SHP77 (cell line): Measurements from ENCODE around the gene HSD17B10.
A peak's percentile ranks its signal among the peaks of the same experiment; 100 is the strongest.
"Not testable (repeated sequence)": the region's sequence is repeated elsewhere in the genome, so short reads cannot be mapped to it uniquely, and the experiment has no call there.

Experiments used
- DNase-seq, 2 experiments: peaks; one replicate each; lab custom pipeline; 2025; lab: John Stamatoyannopoulos, UW

HSD17B10 gene

GRCh38 chrX:53437206-53437605 lies 3.0 kb upstream of the HSD17B10 start:
- no peak for DNase-seq

GRCh38 chrX:53435997-53436396 lies 1.8 kb upstream of the HSD17B10 start:
- peak; percentile 87 to 88 for DNase-seq

GRCh38 chrX:53430231-53430630 lies 3.9 kb downstream of the HSD17B10 start:
- no peak for DNase-seq

GRCh38 chrX:53429755-53430154 lies 4.4 kb downstream of the HSD17B10 start:
- no peak for DNase-seq

- no peak for DNase-seq
Measured at GRCh38 chrX:53422861-53423306, 11.3 kb downstream of the HSD17B10 start, which contains the start of gene RIBC1. RIBC1 (plus strand) TSS chrX:53422873; CDS start chrX:53426277, 3,404 bp downstream.

GRCh38 chrX:53422086-53422860 lies 11.9 kb downstream of the HSD17B10 start, which contains the start of gene SMC1A:
SMC1A (minus strand) TSS chrX:53422654; CDS start chrX:53422600, 54 bp downstream.
- peak; percentile 99 for DNase-seq

- DNase-seq: peak in 1 of 2 experiments; percentile 50
Measured at GRCh38 chrX:53421772-53422085, 12.4 kb downstream of the HSD17B10 start.

GRCh38 chrX:53421125-53421524 lies 13.0 kb downstream of the HSD17B10 start:
- DNase-seq: no peak

- DNase-seq: not testable (repeated sequence)
Measured at GRCh38 chrX:53420351-53420750, 13.8 kb downstream of the HSD17B10 start.

GRCh38 chrX:53412446-53412845 lies 21.7 kb downstream of the HSD17B10 start:
- DNase-seq: no peak

GRCh38 chrX:53403535-53403934 lies 30.6 kb downstream of the HSD17B10 start:
- no peak for DNase-seq

GRCh38 chrX:53398216-53398615 lies 36.0 kb downstream of the HSD17B10 start:
- DNase-seq: no peak

GRCh38 chrX:53395605-53396298 lies 38.4 kb downstream of the HSD17B10 start:
- DNase-seq: no peak

- DNase-seq: no peak
Measured at GRCh38 chrX:53383376-53384076, 50.6 kb downstream of the HSD17B10 start.
